ENCODE results near the gene SLC18A3.

The SLC18A3 gene

DNA sequence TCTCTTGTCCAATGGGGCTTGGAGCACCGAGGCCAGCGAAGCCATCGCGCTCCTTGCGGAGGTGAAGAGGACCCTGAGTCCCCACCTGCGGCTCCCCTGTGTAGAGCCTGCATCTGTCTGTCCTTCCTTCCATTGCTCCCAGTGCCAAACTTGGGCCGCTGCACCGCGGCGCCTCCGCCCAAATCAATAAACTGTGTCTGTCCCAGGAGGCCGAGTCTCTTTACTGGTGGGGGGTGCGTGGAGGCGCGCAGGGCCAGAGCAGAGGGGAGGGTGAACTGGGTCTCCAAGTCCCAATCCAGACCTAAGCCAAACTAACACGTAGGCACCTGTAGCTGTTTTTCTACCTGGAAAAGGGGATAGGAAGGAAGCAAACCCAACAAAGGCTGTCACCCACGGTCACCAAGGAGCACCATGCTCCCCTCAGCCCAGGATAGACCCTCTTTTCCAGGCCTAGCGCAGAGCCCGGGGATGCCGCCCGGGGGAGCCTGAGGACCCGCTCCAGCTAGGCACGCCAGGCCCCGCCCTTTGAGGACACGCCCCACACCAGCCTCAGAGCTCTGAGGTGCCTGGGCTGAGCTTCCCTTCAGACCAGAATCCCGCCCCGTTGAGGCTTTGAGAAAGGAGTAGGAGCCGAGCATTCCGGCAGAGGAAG lies 2.5 kb downstream of the SLC18A3 start:
- no peak for DNase-seq

DNA sequence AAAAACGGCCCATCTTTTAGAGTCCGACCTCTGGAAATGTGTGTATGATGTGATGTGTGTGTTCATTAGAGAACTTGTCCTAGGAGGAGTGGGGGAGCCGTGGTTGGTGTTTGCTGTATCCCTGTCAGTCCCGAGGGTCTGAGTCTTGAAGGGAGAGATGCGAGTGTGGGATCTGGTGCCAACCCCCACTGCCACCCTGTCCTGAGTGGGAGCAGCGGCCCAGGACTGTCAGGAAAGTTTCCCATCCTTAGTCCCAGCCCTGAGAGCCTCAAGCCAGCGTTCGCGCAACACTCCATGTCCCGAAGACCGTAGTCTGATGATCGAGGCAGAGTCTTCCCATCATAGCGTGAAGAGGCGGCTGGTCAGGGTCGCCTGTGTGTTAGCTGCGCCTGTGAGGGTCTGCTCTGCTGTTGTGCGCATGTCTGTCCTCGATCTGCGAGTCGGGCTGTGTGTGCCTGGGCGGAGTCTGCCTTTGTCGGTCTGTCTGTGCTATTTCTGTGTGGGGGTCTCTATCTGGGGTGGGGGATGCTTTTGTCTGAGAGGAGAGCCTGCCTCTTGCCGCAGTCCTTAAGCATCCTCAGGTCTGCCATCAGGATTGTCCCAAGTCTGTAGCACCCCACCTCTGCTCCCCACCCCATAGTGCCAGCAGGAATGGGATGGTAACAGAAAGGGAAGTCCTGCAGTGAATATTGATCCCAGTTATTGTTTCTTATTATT lies 3.2 kb downstream of the SLC18A3 start:
- DNase-seq: no peak

DNA sequence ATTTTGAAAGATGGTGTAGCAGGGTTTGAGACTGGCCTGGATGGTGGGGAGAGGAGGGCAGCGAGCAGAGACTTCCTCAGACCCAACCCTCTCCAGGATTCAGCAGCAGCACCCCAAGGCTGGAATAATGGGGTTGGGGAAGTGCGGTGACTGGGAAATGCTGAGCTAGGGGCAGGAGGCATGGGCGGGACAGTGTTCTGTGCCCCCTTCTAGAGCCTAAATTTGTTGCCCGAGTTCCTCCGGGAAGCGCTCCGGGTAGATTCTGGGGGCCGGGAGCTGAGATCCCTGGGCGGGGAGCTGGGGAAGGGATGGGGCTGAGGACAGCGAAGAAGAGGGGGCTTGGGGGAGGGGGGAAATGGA lies 3.8 kb downstream of the SLC18A3 start, which contains the start of gene CHAT:
TSS of gene CHAT (plus strand) at position 156 of the 360 bp plus-strand sequence. CDS start at position 309, 153 bp downstream.
- no peak for DNase-seq

DNA sequence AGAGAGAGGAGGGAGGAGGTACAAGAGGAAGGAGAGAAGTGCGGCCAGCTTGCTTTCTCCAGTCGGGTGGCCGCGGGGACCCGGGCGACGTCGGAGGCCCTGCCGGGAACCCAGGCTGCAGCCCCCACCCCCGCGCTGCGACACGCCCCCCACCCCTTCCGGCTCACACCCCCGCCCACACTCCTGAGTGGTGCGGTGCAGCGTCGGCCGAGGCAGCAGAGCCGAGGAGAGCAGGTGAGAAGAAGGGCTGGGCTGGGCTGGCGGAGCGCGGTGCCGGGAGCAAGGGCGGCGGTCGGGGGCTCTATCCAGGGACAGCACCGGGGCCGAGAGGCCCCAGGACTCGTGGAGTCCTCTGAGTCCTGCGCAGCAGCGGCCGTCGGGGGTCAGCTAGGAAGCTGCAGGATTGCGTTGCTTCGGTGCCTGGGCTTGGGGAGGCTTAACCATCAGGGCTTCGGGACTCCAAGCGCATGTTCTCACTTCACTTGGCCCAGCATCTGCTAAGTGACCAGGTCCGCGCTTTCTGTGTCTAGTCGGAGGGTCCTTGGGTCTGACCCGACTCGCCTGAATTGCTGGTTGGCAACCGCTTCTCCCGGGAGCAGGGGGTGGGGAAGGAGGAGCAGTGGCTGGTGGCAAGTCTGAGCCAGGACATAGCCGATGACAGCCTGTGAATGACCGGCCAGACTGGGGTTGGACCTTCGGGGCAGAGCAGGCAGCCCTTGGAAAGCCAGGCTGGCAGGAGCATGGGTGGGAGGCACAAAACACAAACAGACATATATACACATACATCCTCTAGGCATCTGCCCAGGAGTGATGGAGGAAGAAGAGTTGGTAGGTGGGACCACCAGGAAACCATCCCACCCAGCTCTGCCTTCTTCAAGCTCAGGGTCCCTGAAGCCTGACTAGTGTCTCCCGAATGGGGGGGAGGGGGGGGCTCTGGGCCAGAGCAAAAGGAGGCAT lies 4.4 kb downstream of the SLC18A3 start:
- no peak for DNase-seq

DNA sequence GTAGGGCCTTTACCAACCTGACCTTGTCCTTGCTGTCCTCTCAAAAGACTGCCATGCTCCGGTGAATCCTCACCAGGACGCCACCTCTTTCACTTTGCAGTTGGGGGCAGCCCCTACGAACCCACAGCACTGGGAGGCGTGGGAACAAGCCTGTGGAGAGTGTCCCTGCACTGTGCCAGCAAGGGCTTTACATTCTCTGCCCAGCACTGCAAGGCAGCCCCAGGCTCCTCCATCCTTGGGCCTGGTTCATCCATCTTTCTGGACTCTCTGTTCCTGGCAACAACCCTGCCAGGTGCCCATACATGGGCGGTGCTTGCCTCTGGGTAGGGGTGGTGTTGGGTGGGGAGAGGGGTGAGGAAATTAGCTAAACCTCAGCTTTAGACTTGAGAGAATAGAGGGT lies 5.1 kb downstream of the SLC18A3 start:
- DNase-seq: no peak

DNA sequence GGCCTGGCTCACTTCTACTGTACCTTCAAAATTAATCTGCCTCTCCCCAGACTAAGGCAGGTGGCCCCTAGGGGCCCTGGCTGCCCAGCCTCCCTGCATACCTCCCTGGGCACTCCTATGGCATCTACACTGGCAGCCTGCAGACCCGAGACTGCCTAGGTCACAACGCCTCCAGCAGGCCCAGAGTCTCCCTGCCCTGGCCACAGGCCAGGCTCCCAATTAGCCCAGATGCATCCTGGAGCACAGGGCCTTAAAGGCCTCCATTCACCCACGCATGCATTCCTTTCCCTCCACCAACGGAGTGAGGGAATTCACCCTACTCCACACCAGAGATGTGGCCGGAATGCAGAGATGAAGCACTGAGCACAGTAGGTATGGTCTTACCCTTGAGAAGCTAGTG lies 5.6 kb downstream of the SLC18A3 start:
- no peak for DNase-seq

DNA sequence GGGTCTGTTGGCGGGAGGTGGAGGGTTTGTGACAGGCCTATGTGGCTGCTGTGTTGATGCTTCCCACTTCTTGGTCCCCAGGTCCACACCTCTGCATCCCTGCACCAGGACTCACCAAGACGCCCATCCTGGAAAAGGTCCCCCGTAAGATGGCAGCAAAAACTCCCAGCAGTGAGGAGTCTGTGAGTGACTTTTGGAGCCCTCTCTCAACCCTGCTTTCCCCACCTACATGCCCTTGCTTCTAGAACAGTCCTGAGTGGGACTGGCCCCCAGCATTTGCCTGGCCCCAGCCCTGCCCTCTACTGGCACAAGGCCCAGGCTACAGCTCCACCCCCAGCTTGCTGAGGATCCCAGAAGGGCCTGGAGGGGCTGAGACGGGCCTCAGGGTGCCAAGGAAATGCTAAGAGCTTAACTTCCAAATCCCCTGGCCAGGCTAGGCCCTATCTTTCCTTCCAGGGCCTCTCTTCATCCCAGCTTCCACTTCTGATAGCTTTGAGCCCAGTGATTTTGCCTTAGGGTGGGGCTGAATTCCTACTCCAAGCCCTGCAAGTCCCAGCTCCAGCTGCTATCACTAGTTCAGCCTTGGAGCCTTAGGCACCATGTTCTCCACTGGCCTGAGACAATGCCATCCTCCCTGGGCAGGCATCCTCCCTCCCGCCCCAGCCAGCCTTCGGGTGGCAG lies 6.5 kb downstream of the SLC18A3 start:
- no peak for DNase-seq

DNA sequence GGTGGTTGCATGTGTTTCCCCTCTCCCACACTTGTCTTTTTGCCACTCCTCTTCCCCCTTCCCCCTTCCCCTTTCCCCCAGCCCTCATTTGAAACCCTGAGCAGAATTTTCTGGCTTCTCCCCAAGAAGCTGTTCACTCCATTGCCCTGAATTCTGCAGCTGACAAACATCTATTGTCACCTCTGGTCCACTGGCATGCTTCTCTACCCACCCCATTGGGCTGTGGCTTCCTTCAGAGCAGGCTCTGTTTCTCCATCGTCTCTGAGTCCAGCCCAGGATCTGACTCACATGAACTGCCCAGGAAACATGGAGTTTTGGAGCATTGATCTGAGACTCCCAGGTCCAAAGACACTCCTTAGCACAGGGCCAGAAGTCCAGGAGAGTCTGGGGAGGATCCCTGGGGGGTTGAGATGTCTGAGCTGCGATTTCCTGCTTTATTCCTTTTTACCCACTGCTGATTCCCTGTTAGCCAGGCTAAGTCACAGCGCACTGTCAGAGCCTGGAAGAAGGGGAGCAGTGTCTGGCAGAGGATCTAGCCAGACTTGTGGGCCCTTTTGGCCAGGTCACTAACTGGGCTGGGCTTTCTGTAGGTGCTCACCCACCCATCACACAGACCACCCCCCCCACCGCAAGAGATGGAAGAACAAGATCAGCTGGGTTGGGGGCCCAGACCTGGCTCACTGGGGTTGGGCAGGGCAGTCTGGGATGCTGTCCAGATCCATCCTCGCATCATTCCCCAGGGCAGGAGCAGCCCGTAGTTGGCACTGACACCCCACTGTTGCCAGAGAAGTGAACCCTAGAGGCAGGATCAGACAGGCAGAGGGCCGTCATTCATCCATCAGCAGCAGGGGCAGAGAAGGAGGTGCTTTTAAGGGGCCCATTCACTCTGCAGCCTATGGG lies 7.3 kb downstream of the SLC18A3 start:
- no peak for DNase-seq

DNA sequence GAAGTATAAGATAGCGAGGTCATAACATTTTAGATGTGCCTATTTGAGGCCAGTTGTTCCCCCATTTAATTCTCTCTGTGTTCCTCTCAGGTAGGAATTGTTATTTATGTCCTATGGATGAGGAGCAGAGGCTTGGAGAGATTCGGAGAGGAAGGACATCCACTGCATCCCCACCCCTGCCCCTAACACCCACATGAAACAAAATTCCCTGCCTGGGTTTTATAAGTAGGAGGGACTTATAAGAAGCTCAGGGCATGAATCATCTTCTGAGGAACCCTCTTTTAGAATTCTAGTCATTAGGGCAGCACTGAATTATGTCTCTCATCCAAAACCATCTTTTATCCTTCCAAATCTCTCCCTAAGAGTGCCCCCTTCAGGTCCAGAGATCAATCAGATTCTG lies 8.7 kb downstream of the SLC18A3 start:
- no peak for DNase-seq

DNA sequence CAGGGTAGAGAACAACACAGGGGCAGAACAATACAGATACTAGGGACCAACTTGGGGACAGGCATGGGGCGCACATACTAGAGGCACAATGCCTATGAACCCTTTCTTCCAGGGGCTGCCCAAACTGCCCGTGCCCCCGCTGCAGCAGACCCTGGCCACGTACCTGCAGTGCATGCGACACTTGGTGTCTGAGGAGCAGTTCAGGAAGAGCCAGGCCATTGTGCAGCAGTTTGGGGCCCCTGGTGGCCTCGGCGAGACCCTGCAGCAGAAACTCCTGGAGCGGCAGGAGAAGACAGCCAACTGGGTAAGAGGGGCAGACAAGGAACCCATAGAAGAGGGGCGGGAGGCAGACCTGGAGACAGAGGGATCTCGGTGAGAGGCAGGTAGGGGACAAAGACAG lies 9.5 kb downstream of the SLC18A3 start:
- no peak for DNase-seq

DNA sequence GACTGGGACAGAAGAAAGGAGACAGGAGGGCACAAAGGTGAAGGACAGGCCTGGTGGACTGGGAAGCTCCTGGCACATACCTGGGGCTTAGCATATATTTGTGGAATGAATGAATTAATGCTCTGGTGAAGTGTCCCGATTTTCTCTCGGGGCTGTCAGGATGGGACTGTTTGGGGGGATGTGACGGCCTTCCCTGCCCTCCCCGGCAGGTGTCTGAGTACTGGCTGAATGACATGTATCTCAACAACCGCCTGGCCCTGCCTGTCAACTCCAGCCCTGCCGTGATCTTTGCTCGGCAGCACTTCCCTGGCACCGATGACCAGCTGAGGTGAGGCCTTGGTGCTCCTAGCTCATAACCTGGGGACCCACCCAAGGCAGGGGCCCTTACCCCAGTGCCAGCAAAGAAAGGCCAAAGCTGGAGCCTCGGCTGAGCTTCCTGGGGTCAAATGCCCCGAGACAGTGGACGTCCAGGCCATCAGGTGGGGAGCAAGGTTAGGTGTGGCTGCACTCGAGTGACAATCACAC lies 10.2 kb downstream of the SLC18A3 start:
- DNase-seq: no peak

DNA sequence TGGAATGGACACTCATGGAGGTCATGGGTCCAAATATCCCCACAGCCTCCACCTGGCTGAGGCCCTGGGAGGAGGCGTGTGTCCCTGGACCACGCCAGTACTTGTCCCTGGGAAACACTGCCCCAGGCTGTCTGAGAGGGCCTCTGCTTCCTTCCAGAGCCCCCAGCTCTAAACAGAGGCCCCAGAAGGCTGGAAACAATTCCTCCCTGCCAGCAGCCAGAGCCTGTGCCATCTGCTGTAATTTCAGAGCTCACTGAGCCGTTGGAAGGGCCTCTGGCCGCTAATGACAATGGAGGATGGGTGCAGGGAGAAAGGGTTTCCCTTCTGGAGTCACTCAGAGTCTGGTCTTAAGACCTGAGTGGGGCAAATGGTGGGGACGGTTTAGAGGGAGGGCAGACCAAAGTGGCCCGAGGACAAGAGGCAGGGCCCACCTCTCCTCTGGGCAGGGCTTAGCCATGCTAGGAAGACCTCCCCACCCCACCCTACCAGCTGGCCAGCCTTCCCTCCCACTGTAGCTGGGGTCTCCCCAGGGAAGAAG lies 10.8 kb downstream of the SLC18A3 start:
- DNase-seq: no peak

DNA sequence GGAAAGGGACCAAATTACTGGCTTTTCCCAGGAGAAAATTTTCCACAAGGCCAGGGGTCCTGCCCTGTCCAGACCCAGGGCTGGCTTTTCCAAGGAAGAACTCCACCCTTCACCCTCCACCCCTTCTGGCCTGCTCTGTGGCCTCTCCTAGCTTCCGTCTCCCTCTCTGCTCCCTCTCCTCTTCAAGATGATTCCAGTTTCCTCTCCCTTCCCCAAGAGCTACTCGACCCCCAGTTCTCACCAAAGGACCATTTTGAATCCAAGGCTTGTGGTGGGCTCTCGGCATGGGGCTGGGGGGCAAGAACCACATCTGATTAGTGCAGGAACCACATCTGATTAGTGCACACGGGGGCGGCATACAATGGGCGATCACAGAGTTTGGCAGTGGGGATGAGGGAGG lies 11.5 kb downstream of the SLC18A3 start:
- no peak for DNase-seq

DNA sequence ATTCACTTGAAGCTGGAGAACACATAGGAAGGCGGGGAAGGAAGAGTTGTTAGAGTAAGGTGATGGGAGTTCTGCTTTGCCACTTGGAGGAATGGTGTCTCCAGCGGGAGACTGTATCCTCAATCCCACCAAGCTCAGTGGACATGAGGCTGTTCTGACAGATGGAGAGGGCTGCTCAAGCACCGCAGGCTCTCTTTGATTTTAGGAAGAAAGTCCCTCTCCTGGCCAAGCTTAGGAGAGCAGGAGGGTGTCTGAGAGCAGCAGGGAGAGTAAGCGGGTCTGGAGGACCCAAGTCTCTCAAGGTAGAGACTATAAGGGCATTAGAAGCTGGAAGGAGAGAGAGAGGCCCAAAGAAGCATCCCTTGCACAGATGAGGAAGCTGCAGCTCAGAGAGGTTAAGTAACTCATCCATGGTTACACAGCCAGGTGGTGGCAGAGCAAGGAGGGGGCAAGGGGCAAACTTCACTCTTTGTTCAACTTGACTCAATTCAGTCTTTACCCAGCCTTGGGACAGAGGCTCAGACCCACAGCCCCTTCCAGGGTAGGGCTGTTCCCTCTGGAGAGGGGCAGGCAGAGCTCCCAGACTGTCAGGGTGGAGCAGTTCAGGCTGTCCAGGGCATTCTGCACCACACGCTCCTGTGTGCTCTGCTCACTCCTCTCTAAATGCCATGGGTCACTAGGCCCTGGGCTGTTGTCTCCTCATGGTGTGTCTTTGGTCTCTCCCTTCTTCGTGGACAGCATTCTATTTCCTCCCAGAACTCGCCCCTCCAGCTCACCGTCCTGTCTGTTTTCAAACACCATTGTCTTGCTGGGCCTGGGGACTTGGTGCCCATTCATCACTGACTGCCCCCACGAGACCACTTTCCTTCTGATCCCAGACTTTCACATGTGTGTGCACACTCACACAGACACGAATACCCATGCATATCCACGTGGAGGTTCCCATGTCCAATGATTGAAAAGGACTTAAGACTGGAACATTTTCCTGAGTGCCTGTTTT lies 12.6 kb downstream of the SLC18A3 start:
- no peak for DNase-seq

DNA sequence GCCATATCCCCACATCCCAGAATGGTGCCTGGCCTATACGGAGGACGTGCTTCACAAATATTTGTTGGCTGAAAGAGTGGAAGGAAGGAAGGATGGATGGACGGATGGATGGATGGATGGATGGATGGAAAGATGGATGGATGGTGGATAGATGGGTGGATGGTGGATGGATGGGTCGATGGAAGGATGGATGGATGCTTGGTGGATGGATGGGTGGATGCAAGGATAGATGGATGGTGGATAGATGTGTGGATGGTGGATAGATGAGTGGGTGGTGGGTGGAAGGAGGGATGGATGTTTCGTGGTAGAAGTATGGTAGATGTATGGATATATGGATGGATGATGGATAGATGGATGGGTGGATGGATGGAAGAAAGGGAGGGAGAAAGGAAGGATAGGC lies 14.5 kb downstream of the SLC18A3 start:
- DNase-seq: no peak

DNA sequence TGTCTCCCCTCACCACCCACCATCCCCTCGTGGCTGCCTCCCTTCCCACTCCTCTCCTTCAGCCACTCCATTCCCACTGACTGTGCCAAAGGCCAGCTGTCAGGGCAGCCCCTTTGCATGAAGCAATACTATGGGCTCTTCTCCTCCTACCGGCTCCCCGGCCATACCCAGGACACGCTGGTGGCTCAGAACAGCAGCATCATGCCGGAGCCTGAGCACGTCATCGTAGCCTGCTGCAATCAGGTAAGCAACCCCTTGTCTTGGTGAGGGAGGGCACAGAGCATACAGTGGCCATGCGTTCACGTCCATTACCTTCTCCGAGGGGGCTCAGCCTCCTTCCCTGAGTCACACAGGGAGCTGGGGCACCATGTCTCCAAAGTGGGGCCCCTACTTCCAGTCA lies 15.3 kb downstream of the SLC18A3 start:
- no peak for DNase-seq

DNA sequence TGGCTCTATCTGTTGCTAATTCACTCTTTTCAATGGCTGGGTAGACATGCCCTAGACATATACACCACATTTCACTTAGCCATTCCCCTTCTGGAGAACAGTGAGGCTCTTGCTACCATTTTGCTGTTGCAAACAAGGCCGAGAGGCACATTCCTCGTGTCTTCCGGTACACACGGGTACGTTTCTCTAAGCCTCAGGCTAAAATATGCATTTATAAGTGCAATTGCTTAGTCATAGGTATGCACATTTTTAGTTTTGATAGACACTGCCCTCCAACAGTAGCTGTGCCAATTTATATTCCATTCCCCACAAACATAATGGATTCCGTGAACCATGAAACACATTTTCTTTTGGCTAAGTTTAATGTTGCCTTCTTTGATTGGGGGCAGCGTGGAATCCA lies 16.9 kb downstream of the SLC18A3 start:
- no peak for DNase-seq

DNA sequence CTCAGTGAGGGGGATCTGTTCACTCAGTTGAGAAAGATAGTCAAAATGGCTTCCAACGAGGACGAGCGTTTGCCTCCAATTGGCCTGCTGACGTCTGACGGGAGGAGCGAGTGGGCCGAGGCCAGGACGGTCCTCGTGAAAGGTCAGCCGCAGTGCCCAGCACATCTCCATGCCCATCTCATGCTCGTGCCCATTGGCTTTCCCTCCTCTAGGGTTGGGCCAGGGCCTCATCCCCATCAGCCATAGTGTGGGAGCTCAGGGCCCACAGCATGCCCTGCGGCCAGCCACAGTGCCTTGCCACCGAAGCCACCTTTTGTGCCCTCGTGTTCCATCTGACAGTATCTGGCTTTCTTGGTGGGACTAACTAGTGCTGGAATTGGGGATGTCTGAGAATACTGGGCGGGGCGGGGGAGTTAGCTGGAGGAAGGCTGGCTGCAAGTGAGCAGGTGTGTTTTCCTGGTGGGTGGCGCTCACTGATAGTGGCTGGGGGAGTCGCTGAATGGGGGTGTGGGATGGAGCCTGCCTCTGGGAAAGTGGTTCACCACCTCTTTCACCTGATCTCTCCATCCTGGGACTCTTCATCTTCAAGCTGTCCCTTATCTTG lies 17.6 kb downstream of the SLC18A3 start:
- no peak for DNase-seq

DNA sequence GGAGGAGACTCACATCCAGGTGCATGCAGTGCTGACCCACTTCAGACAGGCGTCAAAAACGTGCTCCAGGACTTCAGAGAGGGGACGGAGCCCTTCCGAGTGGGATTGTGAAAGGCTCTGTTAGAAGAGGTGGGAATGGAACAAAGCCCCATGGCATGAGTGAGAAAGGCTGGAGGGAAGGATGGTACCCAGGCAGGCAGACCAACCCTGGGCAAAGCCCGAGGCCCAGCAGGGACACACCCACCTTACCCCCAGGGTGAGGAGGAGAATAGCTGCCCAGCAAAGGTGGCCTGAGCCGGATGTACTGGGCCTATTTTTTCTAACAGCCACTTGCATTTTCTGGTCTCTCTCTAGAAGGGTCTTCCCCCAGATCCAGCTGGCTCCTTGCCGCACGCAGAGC lies 18.5 kb downstream of the SLC18A3 start:
- no peak for DNase-seq

DNA sequence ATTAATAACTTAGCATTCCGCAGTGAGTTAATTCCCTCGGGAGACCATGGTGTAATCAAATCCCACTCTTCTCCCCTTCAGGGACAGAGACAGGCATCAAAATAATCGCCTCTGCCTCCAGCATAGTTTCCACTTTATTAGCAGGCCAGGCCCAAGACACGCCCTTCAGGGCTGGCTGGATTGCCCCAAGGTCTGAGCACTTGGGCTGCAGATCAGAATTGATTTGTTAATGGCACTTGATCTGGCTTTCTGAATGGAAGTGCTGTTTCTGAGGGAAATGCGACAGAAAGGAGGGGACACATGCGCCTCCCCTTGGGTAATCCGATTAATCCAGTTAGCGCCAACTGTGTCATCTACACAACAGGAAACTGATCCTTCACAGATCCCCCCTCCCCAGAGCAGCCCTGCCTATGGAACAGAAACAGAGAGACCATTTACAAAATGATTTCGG lies 19.3 kb downstream of the SLC18A3 start:
- no peak for DNase-seq

Data from CD4-positive, alpha-beta T cell treated with Interferon alpha-2 for 1 hour (primary cell).